HEK293 (cell line): Measurements from ENCODE around the gene IFNG.

Experiments used
- CTCF ChIA-PET: fragments of 350-600 bp; formaldehyde crosslinking; extraction: SDS; loops from one replicate; lab custom pipeline; 2021; ENCODE audit warnings: antibody characterized with exemption; lab: Yijun Ruan, JAX
- POLR2A ChIA-PET: fragments of 300-600 bp; formaldehyde crosslinking; extraction: SDS; loops from one replicate; lab custom pipeline; 2020; ENCODE audit warnings: antibody characterized with exemption, inconsistent platforms; lab: Yijun Ruan, JAX
- H3K27ac ChIP-seq: fragments of 200-500 bp; sonication (Bioruptor generic); 2 replicates; pipeline ENCODE4 v1.5.1; 2014; ENCODE audit warnings: low read depth, low read length, control low read depth, inconsistent platforms; ENCODE audit errors: extremely low read depth
- H3K36me3 ChIP-seq, 2 experiments: fragments of 200-500 bp in 1 of 2; sonication (Bioruptor generic) in 1 of 2; 1 replicate in 1 of 2; 2 replicates in 1 of 2; pipeline ENCODE4 v1.5.1; 2014 to 2017; ENCODE audit warnings: inconsistent platforms in 2 of 2, low read length in 2 of 2; ENCODE audit not compliant: control insufficient read depth in 2 of 2, insufficient read depth in 1 of 2
- H3K4me1 ChIP-seq: fragments of 200-500 bp; sonication (Bioruptor generic); 2 replicates; pipeline ENCODE4 v1.5.1; 2014; ENCODE audit warnings: mild to moderate bottlenecking, low read length, inconsistent platforms; ENCODE audit not compliant: control insufficient read depth, insufficient read depth
- H3K4me3 ChIP-seq: 2 replicates; pipeline ENCODE4 v1.5.1; 2011; ENCODE audit warnings: low read depth, mild to moderate bottlenecking, control low read depth, low read length, moderate library complexity
- H3K9me3 ChIP-seq: fragments of 200-500 bp; sonication (Bioruptor generic); 2 replicates; pipeline ENCODE4 v1.5.1; 2014; ENCODE audit warnings: low read depth, low read length, inconsistent platforms; ENCODE audit not compliant: control insufficient read depth, insufficient read depth
- KLF10 ChIP-seq: fragments of 450-650 bp; IDR thresholded peaks from 2 replicates; pipeline ENCODE4 v1.5.1; 2018; ENCODE audit warnings: missing biosample characterization, mild to moderate bottlenecking, missing genetic modification characterization
- KLF17 ChIP-seq: fragments of 450-650 bp; formaldehyde crosslinking; IDR thresholded peaks from 2 replicates; pipeline ENCODE4 v1.5.1; 2016; ENCODE audit warnings: missing biosample characterization, missing genetic modification characterization
- PRDM1 ChIP-seq: fragments of 450-650 bp; formaldehyde crosslinking; IDR thresholded peaks from 2 replicates; pipeline ENCODE4; 2016; ENCODE audit warnings: missing biosample characterization, missing genetic modification characterization
- SP7 ChIP-seq: fragments of 450-650 bp; formaldehyde crosslinking; IDR thresholded peaks from 2 replicates; pipeline ENCODE4 v1.5.1; 2016; ENCODE audit warnings: missing biosample characterization, missing genetic modification characterization
- ZBTB7A ChIP-seq: fragments of 450-650 bp; formaldehyde crosslinking; IDR thresholded peaks from 2 replicates; pipeline ENCODE4 v1.5.1; 2016; ENCODE audit warnings: low read depth, missing biosample characterization, missing genetic modification characterization
- ZBTB8A ChIP-seq: fragments of 450-650 bp; formaldehyde crosslinking; IDR thresholded peaks from 2 replicates; pipeline ENCODE4 v1.5.1; 2016; ENCODE audit warnings: missing biosample characterization, missing genetic modification characterization
- ZEB2 ChIP-seq: fragments of 450-650 bp; formaldehyde crosslinking; IDR thresholded peaks from 2 replicates; pipeline ENCODE4 v1.5.1; 2016; ENCODE audit warnings: missing biosample characterization, missing genetic modification characterization
- ZFP3 ChIP-seq: fragments of 450-650 bp; formaldehyde crosslinking; IDR thresholded peaks from 2 replicates; pipeline ENCODE4 v1.5.1; 2016; ENCODE audit warnings: low read depth, missing biosample characterization, missing genetic modification characterization
- ZNF211 ChIP-seq: fragments of 450-650 bp; formaldehyde crosslinking; IDR thresholded peaks from 2 replicates; pipeline ENCODE4 v1.5.1; 2016; ENCODE audit warnings: low read depth, missing biosample characterization, missing genetic modification characterization
- ZNF266 ChIP-seq: fragments of 450-650 bp; formaldehyde crosslinking; IDR thresholded peaks from 2 replicates; pipeline ENCODE4 v1.5.1; 2016; ENCODE audit warnings: missing biosample characterization, missing genetic modification characterization, low read depth
- ZNF302 ChIP-seq: fragments of 450-650 bp; formaldehyde crosslinking; IDR thresholded peaks from 2 replicates; pipeline ENCODE4 v1.5.1; 2016; ENCODE audit warnings: missing biosample characterization, missing genetic modification characterization, low read depth
- ZNF341 ChIP-seq: fragments of 450-650 bp; formaldehyde crosslinking; IDR thresholded peaks from 2 replicates; pipeline ENCODE4; 2016; ENCODE audit warnings: low read depth, missing biosample characterization, missing genetic modification characterization
- ZNF350 ChIP-seq: fragments of 450-650 bp; formaldehyde crosslinking; IDR thresholded peaks from 2 replicates; pipeline ENCODE4 v1.5.0; 2017; ENCODE audit warnings: missing biosample characterization, mild to moderate bottlenecking, missing genetic modification characterization
- ZNF366 ChIP-seq: fragments of 450-650 bp; formaldehyde crosslinking; conservative IDR thresholded peaks from 2 replicates; pipeline ENCODE4 v1.5.1; 2016; ENCODE audit warnings: missing biosample characterization, missing genetic modification characterization
- ZNF37A ChIP-seq: fragments of 450-650 bp; IDR thresholded peaks from 2 replicates; pipeline ENCODE4 v1.5.1; 2018; ENCODE audit warnings: missing biosample characterization, missing genetic modification characterization
- ZNF426 ChIP-seq: fragments of 450-650 bp; formaldehyde crosslinking; IDR thresholded peaks from 2 replicates; pipeline ENCODE4 v1.5.1; 2017; ENCODE audit warnings: missing biosample characterization, missing genetic modification characterization, mild to moderate bottlenecking, inconsistent platforms, moderate library complexity
- ZNF560 ChIP-seq: fragments of 450-650 bp; formaldehyde crosslinking; IDR thresholded peaks from 2 replicates; pipeline ENCODE4 v1.5.1; 2017; ENCODE audit warnings: missing biosample characterization, missing genetic modification characterization, borderline replicate concordance
- ZNF747 ChIP-seq: fragments of 450-650 bp; formaldehyde crosslinking; IDR thresholded peaks from 2 replicates; pipeline ENCODE4 v1.5.1; 2016; ENCODE audit warnings: missing biosample characterization, missing genetic modification characterization
- ZNF792 ChIP-seq: fragments of 450-650 bp; formaldehyde crosslinking; IDR thresholded peaks from 2 replicates; pipeline ENCODE4 v1.5.1; 2016; ENCODE audit warnings: missing biosample characterization, missing genetic modification characterization
- ZNF843 ChIP-seq: fragments of 450-650 bp; formaldehyde crosslinking; IDR thresholded peaks from 2 replicates; pipeline ENCODE4 v1.5.1; 2016; ENCODE audit warnings: missing biosample characterization, missing genetic modification characterization
- ZSCAN30 ChIP-seq: fragments of 450-650 bp; IDR thresholded peaks from 2 replicates; pipeline ENCODE4 v1.5.1; 2018; ENCODE audit warnings: missing biosample characterization, mild to moderate bottlenecking, missing genetic modification characterization, moderate library complexity
- TF ChIP-seq, protein P1 (sequence below): fragments of 450-650 bp; formaldehyde crosslinking; IDR thresholded peaks from 2 replicates; pipeline ENCODE4 v1.5.1; 2016; ENCODE audit warnings: missing biosample characterization, missing genetic modification characterization
- TF ChIP-seq, protein P2 (sequence below): fragments of 450-650 bp; formaldehyde crosslinking; IDR thresholded peaks from 2 replicates; pipeline ENCODE4 v1.5.1; 2017; ENCODE audit warnings: missing biosample characterization, missing genetic modification characterization
- TF ChIP-seq, protein P3 (sequence below): fragments of 450-650 bp; formaldehyde crosslinking; conservative IDR thresholded peaks from 2 replicates; pipeline ENCODE4 v1.5.1; 2016; ENCODE audit warnings: low read depth, missing biosample characterization, missing genetic modification characterization

Gene IFNG

DNA sequence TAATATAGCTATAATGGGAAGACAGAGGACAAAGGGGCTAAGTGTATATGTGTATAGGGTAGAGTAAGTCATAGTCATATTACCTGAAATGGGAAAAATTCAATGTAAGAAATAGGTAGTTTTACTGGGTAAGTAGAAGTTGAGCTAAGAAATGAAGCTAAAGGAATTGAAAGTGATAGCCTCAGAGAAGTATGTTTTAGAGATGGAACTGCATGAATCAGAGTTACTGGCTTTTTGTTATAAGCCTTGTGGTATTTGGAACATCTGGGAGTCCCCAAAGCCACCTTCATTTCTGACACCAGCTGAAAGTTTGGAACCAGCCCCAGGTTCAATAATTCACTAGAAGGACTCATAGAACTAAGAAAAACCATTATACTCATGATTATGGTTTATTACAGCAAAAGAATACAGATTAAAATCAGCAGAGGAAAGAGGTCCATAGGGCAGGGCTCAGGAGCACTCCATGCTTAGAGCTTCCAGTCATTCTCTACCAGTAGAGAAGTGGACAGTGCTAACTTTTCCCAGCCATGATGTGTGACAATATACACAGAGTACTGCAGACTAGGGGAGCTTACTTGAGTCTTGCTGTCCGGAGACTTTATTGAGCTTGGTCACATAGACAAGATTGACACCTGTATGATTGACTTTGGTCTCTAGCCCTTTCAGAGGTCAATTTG lies 9.8 kb upstream of the IFNG start (continued):
- TF ChIP-seq ZFP3 (tag by site-specific recombination), result no peak
- TF ChIP-seq ZNF341 (tag by site-specific recombination), result no peak
- TF ChIP-seq, protein P1, sequence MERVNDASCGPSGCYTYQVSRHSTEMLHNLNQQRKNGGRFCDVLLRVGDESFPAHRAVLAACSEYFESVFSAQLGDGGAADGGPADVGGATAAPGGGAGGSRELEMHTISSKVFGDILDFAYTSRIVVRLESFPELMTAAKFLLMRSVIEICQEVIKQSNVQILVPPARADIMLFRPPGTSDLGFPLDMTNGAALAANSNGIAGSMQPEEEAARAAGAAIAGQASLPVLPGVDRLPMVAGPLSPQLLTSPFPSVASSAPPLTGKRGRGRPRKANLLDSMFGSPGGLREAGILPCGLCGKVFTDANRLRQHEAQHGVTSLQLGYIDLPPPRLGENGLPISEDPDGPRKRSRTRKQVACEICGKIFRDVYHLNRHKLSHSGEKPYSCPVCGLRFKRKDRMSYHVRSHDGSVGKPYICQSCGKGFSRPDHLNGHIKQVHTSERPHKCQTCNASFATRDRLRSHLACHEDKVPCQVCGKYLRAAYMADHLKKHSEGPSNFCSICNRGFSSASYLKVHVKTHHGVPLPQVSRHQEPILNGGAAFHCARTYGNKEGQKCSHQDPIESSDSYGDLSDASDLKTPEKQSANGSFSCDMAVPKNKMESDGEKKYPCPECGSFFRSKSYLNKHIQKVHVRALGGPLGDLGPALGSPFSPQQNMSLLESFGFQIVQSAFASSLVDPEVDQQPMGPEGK (tag by site-specific recombination), result no peak
- TF ChIP-seq KLF10 (tag by site-specific recombination), result no peak

DNA sequence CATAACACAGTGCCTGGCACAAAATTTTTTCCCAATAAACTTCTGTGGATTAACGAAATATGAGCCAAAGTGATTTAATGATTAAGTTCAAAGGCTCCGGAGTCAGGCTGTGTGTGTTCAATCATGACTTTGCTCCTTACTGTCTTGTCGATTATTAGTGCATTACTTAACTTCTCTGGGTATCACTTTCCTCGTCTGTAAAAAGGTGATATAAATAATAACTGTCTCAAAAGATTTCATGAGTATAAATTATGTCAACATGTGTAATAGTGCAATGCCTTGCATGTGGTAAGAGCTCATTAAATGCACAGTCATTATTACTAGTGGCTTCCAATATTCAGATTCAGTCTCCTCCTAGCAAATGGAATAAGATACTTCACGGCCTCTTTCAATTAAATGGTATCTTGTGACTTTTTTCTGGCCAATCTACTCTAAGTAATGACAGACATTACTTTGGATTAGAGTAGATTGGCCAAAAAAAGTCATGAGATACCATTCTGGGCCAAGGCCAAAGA lies 6.8 kb upstream of the IFNG start:
- no peak for TF ChIP-seq ZEB2 (tag by site-specific recombination)
- TF ChIP-seq, protein P2, sequence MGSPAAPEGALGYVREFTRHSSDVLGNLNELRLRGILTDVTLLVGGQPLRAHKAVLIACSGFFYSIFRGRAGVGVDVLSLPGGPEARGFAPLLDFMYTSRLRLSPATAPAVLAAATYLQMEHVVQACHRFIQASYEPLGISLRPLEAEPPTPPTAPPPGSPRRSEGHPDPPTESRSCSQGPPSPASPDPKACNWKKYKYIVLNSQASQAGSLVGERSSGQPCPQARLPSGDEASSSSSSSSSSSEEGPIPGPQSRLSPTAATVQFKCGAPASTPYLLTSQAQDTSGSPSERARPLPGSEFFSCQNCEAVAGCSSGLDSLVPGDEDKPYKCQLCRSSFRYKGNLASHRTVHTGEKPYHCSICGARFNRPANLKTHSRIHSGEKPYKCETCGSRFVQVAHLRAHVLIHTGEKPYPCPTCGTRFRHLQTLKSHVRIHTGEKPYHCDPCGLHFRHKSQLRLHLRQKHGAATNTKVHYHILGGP (tag by site-specific recombination), result no peak
- TF ChIP-seq KLF17 (tag by site-specific recombination), result no peak
- TF ChIP-seq ZNF792 (tag by site-specific recombination), result no peak
- no peak for TF ChIP-seq ZNF266 (tag by site-specific recombination)
- no peak for TF ChIP-seq ZNF560 (tag by site-specific recombination)
- no peak for TF ChIP-seq ZNF350 (tag by site-specific recombination)
- Histone ChIP-seq H3K36me3 (no peaks in the 10 kb centered on the region), H3K4me3 (no peak overlapping the region), H3K9me3 (no peaks in the 10 kb centered on the region), H3K4me1 (no peaks in the 10 kb centered on the region), H3K27ac (no peak overlapping the region)
- CTCF ChIA-PET, result interaction anchor here (1.0 kb wide), 1 partner anchor 17 kb away, joined by 3 read pairs; no protein-coding TSS in a partner anchor
- POLR2A ChIA-PET, result no interaction called here

- ChIA-PET POLR2A (no interaction called here), CTCF (no interaction called here)
- TF ChIP-seq ZBTB7A (tag by site-specific recombination) (no peak), PRDM1 (tag by site-specific recombination) (no peak), ZNF747 (tag by site-specific recombination) (no peak), ZBTB8A (tag by site-specific recombination) (no peak), ZNF37A (tag by site-specific recombination) (no peak), ZNF426 (no peak), ZSCAN30 (tag by site-specific recombination) (no peak), ZNF302 (tag by site-specific recombination) (no peak), SP7 (no peak), ZNF843 (no peak), ZNF211 (tag by site-specific recombination) (no peak), ZNF366 (no peak)
- TF ChIP-seq, protein P3, sequence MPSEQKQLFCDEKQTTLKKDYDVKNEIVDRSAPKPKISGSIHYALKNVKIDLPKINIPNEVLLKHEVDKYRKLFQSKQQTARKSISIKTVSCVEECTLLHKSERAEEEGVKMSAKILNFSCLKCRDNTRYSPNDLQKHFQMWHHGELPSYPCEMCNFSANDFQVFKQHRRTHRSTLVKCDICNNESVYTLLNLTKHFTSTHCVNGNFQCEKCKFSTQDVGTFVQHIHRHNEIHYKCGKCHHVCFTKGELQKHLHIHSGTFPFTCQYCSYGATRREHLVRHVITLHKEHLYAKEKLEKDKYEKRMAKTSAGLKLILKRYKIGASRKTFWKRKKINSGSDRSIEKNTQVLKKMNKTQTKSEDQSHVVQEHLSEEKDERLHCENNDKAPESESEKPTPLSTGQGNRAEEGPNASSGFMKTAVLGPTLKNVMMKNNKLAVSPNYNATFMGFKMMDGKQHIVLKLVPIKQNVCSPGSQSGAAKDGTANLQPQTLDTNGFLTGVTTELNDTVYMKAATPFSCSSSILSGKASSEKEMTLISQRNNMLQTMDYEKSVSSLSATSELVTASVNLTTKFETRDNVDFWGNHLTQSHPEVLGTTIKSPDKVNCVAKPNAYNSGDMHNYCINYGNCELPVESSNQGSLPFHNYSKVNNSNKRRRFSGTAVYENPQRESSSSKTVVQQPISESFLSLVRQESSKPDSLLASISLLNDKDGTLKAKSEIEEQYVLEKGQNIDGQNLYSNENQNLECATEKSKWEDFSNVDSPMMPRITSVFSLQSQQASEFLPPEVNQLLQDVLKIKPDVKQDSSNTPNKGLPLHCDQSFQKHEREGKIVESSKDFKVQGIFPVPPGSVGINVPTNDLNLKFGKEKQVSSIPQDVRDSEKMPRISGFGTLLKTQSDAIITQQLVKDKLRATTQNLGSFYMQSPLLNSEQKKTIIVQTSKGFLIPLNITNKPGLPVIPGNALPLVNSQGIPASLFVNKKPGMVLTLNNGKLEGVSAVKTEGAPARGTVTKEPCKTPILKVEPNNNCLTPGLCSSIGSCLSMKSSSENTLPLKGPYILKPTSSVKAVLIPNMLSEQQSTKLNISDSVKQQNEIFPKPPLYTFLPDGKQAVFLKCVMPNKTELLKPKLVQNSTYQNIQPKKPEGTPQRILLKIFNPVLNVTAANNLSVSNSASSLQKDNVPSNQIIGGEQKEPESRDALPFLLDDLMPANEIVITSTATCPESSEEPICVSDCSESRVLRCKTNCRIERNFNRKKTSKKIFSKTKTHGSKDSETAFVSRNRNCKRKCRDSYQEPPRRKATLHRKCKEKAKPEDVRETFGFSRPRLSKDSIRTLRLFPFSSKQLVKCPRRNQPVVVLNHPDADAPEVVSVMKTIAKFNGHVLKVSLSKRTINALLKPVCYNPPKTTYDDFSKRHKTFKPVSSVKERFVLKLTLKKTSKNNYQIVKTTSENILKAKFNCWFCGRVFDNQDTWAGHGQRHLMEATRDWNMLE (tag by site-specific recombination), result no peak
- Histone ChIP-seq H3K4me3 (no peak overlapping the region), H3K27ac (no peak overlapping the region), H3K9me3 (no peaks in the 10 kb centered on the region), H3K4me1 (no peaks in the 10 kb centered on the region), H3K36me3 (no peaks in the 10 kb centered on the region)
These were observed 4.1 kb upstream of the IFNG start for GRCh38 chr12:68163560-68164081.
